Thoracic aorta endothelial cell (primary cell): ENCODE results near the gene GRIA1. TPM values are rescaled to one million over a fixed set of nuclear protein-coding genes. Genes with fewer than 3 reads are reported as not detected.

Experiments
- small RNA-seq: library from RNA; depleted of rRNA; stranded (forward); fragments of <200 nt; gene quantifications from one replicate; pipeline ENCODE3, GENCODE V24; 2012
- total RNA-seq: library from RNA; depleted of rRNA; stranded (reverse); fragments of >200 nt; gene quantifications from 2 replicates; pipeline ENCODE4 v1.2.3, GENCODE V29; 2012

Gene GRIA1
- not detected in 2 replicates for total RNA-seq

GRCh38 chr5:153490118-153491037 lies at the start of gene GRIA1:
TSS of gene GRIA1 (plus strand) at chr5:153490670.

Small RNA genes within 50 kb of the gene (small RNA-seq; reads per million reads assigned to genes)
- not detected for gene RN7SL177P
